Mammary epithelial cell (primary cell): ENCODE results near the gene ANTXR1.

ENCODE experiments used
- EZH2 ChIP-seq: IDR thresholded peaks from 2 replicates; pipeline ENCODE4 v1.6.1; 2012; ENCODE audit warnings: low read length, inconsistent platforms, borderline replicate concordance
- TF ChIP-seq, protein P1 (sequence below), 2 donors: IDR thresholded peaks in 1 of 2; conservative IDR thresholded peaks in 1 of 2; 2 replicates each; pipeline ENCODE4 v1.5.1; 2011 to 2012; ENCODE audit warnings: inconsistent platforms in 2 of 2, low read length in 2 of 2, mild to moderate bottlenecking in 2 of 2, control low read depth in 1 of 2, low read depth in 1 of 2; ENCODE audit not compliant: insufficient read depth in 1 of 2; ENCODE audit errors: extremely low read depth in 1 of 2

DNA sequence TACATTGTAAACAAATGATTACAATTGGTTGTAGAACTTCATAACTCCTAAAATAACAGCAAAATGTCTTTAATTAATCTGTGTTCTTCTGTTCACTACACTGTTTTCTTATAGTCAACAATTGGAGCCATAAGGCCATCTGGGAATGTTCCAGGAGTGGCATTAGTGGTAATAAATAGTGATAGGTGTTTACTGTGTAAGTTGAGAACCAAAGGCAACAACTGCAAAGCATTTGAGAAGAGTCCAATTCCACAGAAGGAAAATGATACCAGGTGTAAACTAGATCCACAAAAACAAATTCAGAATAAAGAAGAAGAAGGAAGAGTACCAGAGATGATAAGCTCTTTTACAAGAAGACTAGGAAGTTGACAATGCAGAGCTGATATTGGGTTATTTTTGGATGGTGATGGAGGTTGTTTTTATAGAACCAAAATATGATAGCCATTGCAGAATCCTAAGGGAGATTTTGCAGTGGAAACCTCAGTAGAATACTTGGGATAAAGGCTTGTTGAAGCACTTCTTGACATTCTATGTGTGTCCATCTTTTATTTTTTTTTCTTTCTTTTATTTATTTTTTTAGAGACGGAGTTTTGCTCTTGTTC is 52.9 kb downstream of the ANTXR1 start:
- TF ChIP-seq, protein P1, sequence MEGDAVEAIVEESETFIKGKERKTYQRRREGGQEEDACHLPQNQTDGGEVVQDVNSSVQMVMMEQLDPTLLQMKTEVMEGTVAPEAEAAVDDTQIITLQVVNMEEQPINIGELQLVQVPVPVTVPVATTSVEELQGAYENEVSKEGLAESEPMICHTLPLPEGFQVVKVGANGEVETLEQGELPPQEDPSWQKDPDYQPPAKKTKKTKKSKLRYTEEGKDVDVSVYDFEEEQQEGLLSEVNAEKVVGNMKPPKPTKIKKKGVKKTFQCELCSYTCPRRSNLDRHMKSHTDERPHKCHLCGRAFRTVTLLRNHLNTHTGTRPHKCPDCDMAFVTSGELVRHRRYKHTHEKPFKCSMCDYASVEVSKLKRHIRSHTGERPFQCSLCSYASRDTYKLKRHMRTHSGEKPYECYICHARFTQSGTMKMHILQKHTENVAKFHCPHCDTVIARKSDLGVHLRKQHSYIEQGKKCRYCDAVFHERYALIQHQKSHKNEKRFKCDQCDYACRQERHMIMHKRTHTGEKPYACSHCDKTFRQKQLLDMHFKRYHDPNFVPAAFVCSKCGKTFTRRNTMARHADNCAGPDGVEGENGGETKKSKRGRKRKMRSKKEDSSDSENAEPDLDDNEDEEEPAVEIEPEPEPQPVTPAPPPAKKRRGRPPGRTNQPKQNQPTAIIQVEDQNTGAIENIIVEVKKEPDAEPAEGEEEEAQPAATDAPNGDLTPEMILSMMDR (conservative IDR thresholded peaks at IDR 0.05 in 1 of 2, IDR thresholded peaks at IDR 0.05 in 1 of 2; ENCODE audit: extremely low read depth in 1 of 2, insufficient read depth in 1 of 2, low read depth in 1 of 2, low read length in 2 of 2): no peak
- no peak for TF ChIP-seq EZH2
